GM08714 (cell line): ENCODE results near the gene CLCA2.

ENCODE experiments used
- H3K4me3 ChIP-seq: fragments of 200-500 bp; sonication (Bioruptor generic); 2 replicates; pipeline ENCODE4 v1.5.1; 2014; ENCODE audit warnings: mild to moderate bottlenecking, low read length, inconsistent platforms
- ZNF274 ChIP-seq: IDR thresholded peaks from 2 replicates; pipeline ENCODE4 v1.6.1; 2012; ENCODE audit warnings: mild to moderate bottlenecking, low read depth, low read length

Gene CLCA2

DNA sequence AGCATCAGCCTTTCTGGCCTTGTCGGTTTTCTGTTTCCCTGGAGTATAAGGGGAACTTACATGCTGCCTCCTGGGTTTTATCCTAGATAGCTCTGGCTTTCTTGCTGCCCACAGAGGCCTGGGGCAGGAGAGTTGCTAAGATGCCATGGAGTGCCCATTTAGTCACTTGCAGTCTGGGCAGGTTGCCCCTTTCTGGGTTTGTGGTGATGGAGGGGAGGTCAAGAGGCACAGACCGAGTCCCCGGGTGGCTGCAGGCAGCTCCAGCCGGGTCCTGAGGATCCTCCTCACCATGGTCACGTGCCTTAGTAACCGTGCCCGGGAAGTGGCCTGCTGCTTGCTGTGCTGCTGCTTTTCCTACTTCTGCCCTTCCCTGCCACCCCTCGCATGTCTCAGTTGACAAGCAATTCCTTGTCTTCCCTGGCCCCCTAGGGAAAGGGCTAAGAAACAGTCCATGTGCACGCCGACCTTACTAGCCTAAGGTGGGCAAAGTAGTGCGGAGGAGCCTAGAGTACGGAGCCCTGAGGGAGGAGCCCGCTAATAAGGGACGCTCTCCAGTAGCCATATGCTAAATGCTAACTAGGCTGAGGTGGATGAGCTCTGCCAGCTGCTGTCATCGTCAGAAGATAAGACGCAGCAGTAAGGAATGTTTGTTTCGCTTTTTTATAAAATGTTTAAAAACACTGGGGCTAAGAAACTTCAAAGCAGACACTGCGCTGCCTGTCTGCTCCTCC lies 79.6 kb downstream of the CLCA2 start:
- H3K4me3 ChIP-seq = no peak overlapping the region
- no peak for TF ChIP-seq ZNF274

DNA sequence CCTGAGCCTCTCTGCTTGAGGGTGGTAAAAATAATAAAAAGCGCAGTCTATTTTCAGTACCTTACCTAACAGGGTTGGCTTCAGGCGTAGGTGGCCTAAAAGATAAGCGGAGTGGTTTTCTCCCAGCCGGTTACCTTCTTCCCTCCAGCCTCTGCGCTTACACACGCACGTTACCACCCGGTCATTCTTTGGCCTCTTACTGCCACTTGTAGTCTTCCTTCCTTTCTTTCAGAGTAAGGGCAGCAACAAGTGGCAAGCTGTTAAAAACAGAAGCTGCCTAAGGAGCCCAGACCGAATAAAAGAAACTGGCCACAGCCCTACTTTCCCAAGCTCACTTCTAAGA lies 80.1 kb downstream of the CLCA2 start:
- no peak overlapping the region for H3K4me3 ChIP-seq
- no peak for TF ChIP-seq ZNF274

DNA sequence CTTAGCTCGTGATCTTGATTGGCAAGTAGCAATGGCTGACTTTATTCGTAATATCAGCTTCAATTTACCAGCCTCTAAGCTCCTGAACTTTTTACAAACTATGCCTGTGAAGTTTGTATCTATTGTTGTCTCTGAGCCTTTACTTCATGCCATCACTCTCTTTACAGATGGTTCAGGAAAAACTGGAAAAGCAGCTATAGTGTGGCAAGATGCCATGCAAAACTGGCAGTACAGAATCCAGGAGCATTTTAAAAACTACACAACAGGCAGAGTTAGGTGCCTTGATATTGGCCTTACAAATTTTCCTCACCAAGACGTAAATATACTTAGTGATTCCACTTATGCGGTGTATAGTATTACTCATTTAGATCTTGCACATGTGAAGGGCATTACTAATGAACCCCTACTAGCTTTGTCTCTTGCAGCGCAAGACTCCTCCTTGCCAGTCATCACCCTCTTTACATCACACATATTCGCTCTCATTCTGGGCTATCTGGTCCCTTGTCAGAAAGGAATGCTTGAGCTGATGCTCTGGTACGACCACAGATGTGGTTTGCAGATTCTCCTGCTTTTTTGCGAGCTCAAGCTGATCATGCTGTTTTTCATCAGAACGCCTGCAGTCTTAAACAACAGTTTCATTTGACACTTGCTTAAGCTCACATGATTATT lies 81.1 kb downstream of the CLCA2 start:
- no peak for TF ChIP-seq ZNF274
- no peak overlapping the region for H3K4me3 ChIP-seq

DNA sequence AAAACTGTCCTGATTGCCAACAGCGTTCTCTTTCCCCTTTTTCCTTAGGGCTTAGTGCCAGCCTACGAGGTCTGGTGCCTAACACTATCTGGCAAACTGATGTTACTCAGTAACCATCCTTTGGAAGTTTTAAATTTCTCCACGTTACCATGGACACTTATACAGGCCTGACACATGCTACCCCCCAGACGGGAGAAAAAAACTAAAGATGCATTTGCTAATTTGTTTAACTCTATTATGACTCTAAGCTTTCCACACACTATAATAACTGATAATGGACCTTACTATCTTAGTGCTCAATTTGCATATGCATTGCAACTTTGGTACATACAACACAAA lies 81.6 kb downstream of the CLCA2 start:
- H3K4me3 ChIP-seq = no peak overlapping the region

More for the DNA sequence above, 81.6 kb downstream of the CLCA2 start:
- TF ChIP-seq ZNF274 = no peak
